Neural progenitor cell (in vitro differentiated cells): ENCODE measurements around the gene LSMEM2. TPM values are rescaled to one million over a fixed set of nuclear protein-coding genes. Genes with fewer than 3 reads are reported as not detected.

ENCODE experiments used
- DNase-seq: peaks from one replicate; pipeline ENCODE4 v3.0.0-alpha.2; 2016; ENCODE audit warnings: low spot score
- H2AFZ ChIP-seq: fragments of 200-600 bp; sonication (generic); replicated peaks from 2 replicates; pipeline ENCODE4 v1.6.1; 2016; ENCODE audit warnings: antibody characterized with exemption
- H3F3A ChIP-seq: fragments of 200-600 bp; sonication (generic); 2 replicates; pipeline ENCODE4 v1.6.1; 2016; ENCODE audit warnings: antibody characterized with exemption, low read depth
- H3K27ac ChIP-seq: fragments of 200-600 bp; sonication (generic); 2 replicates; pipeline ENCODE4 v1.5.1; 2016; ENCODE audit warnings: mild to moderate bottlenecking
- H3K27me3 ChIP-seq: fragments of 200-600 bp; sonication (generic); 2 replicates; pipeline ENCODE4 v1.6.1; 2016; ENCODE audit warnings: mild to moderate bottlenecking, moderate library complexity
- H3K36me3 ChIP-seq: fragments of 200-600 bp; sonication (generic); 2 replicates; pipeline ENCODE4 v1.5.1; 2016
- H3K4me1 ChIP-seq: fragments of 200-600 bp; sonication (generic); 2 replicates; pipeline ENCODE4 v1.6.1; 2016; ENCODE audit warnings: mixed run types
- H3K4me2 ChIP-seq: fragments of 200-600 bp; sonication (generic); 2 replicates; pipeline ENCODE4 v1.6.1; 2016
- H3K4me3 ChIP-seq: fragments of 200-600 bp; sonication (generic); 2 replicates; pipeline ENCODE4 v1.5.1; 2016
- H3K79me2 ChIP-seq: fragments of 200-600 bp; sonication (generic); 2 replicates; pipeline ENCODE4 v1.6.1; 2016; ENCODE audit warnings: low read depth
- H3K9ac ChIP-seq: fragments of 200-600 bp; sonication (generic); 2 replicates; pipeline ENCODE4 v1.6.1; 2016
- H3K9me3 ChIP-seq: fragments of 200-600 bp; sonication (generic); 2 replicates; pipeline ENCODE4 v1.5.1; 2016; ENCODE audit warnings: low read depth
- H4K20me1 ChIP-seq: fragments of 200-600 bp; sonication (generic); 2 replicates; pipeline ENCODE4 v1.6.1; 2016; ENCODE audit warnings: low read depth
- H3K27ac Mint-ChIP-seq: 3 replicates; pipeline ENCODE4 v1.8.0; 2021; ENCODE audit warnings: mixed read lengths
- H3K27me3 Mint-ChIP-seq: 2 replicates; pipeline ENCODE4 v1.8.0; 2022; ENCODE audit warnings: low read depth, mild to moderate bottlenecking, inconsistent platforms, moderate library complexity, mixed read lengths; ENCODE audit not compliant: insufficient read depth
- H3K36me3 Mint-ChIP-seq: 3 replicates; pipeline ENCODE4 v1.8.0; 2021; ENCODE audit warnings: mixed read lengths
- H3K4me1 Mint-ChIP-seq: 3 replicates; pipeline ENCODE4 v1.8.0; 2021; ENCODE audit warnings: mixed read lengths
- H3K4me3 Mint-ChIP-seq: 3 replicates; pipeline ENCODE4 v1.8.0; 2021; ENCODE audit warnings: mild to moderate bottlenecking, moderate library complexity, mixed read lengths
- H3K9me3 Mint-ChIP-seq: 3 replicates; pipeline ENCODE4 v1.8.0; 2020; ENCODE audit warnings: mixed read lengths
- CTCF ChIP-seq: fragments of 200-600 bp; sonication (generic); IDR thresholded peaks from 2 replicates; pipeline ENCODE4 v1.5.1; 2017; ENCODE audit warnings: antibody characterized with exemption, mild to moderate bottlenecking
- EZH2 ChIP-seq: fragments of 200-600 bp; sonication (generic); IDR thresholded peaks from 2 replicates; pipeline ENCODE4 v1.6.1; 2017; ENCODE audit warnings: antibody characterized with exemption, mild to moderate bottlenecking, moderate library complexity
- EZH2phosphoT487 ChIP-seq: fragments of 200-600 bp; sonication (generic); IDR thresholded peaks from 2 replicates; pipeline ENCODE4 v1.6.1; 2017; ENCODE audit warnings: antibody characterized with exemption
- total RNA-seq: library from RNA; depleted of rRNA; stranded (reverse); fragments of >200 nt; gene quantifications from 2 replicates; pipeline ENCODE4 v1.2.3, GENCODE V29; 2015; ENCODE audit warnings: low replicate concordance

LSMEM2 gene
- total RNA-seq, 1 donor from 2014 or later: not detected

DNA sequence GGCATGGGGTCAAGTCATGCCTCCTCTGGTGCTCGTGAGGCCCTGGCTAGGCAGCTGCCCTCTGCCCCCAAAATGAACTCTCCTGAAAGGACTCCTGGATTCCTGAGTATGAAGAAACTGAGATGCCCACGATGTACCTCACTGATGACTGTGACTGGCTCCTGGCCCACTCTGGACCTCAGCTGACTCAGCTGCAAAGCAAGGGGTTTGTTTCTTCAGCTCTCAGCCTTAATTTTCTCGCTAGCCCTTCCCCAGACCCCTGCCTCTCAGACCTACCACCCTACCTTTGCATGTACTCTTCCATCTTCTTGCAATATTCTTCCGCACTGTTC is 48.1 kb upstream of the LSMEM2 start:
- Histone ChIP-seq H3K79me2 (no peaks in the 10 kb centered on the region), H3K9ac (no peak overlapping the region), H3K27me3 (peaks cover 12% of the 10 kb centered on the region), H3K4me3 (no peak overlapping the region), H3K36me3 (no peaks in the 10 kb centered on the region), H3K4me1 (peaks cover 38% of the 10 kb centered on the region), H3K27ac (no peak overlapping the region), H2AFZ (no peak overlapping the region), H3K4me2 (peak overlapping the region; percentile 45), H3K9me3 (no peaks in the 10 kb centered on the region), H3F3A (peaks cover 26% of the 10 kb centered on the region), H4K20me1 (no peaks in the 10 kb centered on the region)
- no peaks in the 10 kb centered on the region for H3K9me3 Mint-ChIP-seq
- peaks cover 70% of the 10 kb centered on the region for H3K4me1 Mint-ChIP-seq
- no peak for DNase-seq
- TF ChIP-seq EZH2phosphoT487 (no peak), EZH2 (no peak), CTCF (no peak)
- peak overlapping the region; percentile 20 for H3K27ac Mint-ChIP-seq
- peaks cover 5% of the 10 kb centered on the region for H3K36me3 Mint-ChIP-seq
- peaks cover 13% of the 10 kb centered on the region for H3K27me3 Mint-ChIP-seq
- no peak overlapping the region for H3K4me3 Mint-ChIP-seq

GRCh38 chr3:50231581-50231980 is 47.3 kb upstream of the LSMEM2 start:
- H3K27me3 Mint-ChIP-seq: peaks cover 14% of the 10 kb centered on the region
- TF ChIP-seq EZH2: no peak
- no peak for TF ChIP-seq CTCF
- H3K79me2 ChIP-seq: peaks cover 6% of the 10 kb centered on the region
- H3K4me2 ChIP-seq: peak overlapping the region; percentile 45
- no peaks in the 10 kb centered on the region for H3K9me3 ChIP-seq
- peaks cover 4% of the 10 kb centered on the region for H4K20me1 ChIP-seq
- H3K9ac ChIP-seq: no peak overlapping the region
- H3K4me3 Mint-ChIP-seq: no peak overlapping the region
- H3K27ac ChIP-seq: no peak overlapping the region
- peak overlapping the region; percentile 76 for H3K27ac Mint-ChIP-seq
- peaks cover 7% of the 10 kb centered on the region for H3K27me3 ChIP-seq
- H3K9me3 Mint-ChIP-seq: no peaks in the 10 kb centered on the region
- H3K36me3 Mint-ChIP-seq: peaks cover 5% of the 10 kb centered on the region
- peaks cover 26% of the 10 kb centered on the region for H3F3A ChIP-seq
- no peak overlapping the region for H2AFZ ChIP-seq
- H3K4me1 Mint-ChIP-seq: peaks cover 65% of the 10 kb centered on the region
- DNase-seq: peak; percentile 61
- no peak overlapping the region for H3K4me3 ChIP-seq
- H3K4me1 ChIP-seq: peaks cover 38% of the 10 kb centered on the region
- no peaks in the 10 kb centered on the region for H3K36me3 ChIP-seq

GRCh38 chr3:50232303-50232702 is 46.6 kb upstream of the LSMEM2 start:
- peaks cover 14% of the 10 kb centered on the region for H3K79me2 ChIP-seq
- H3F3A ChIP-seq: peaks cover 26% of the 10 kb centered on the region
- H3K9me3 Mint-ChIP-seq: no peaks in the 10 kb centered on the region
- H3K36me3 ChIP-seq: no peaks in the 10 kb centered on the region
- H2AFZ ChIP-seq: no peak overlapping the region
- H3K36me3 Mint-ChIP-seq: peaks cover 5% of the 10 kb centered on the region
- no peaks in the 10 kb centered on the region for H3K27me3 ChIP-seq
- no peak overlapping the region for H3K27ac ChIP-seq
- no peak overlapping the region for H3K4me2 ChIP-seq
- H3K9me3 ChIP-seq: no peaks in the 10 kb centered on the region
- H3K4me1 ChIP-seq: peaks cover 38% of the 10 kb centered on the region
- no peak overlapping the region for H3K9ac ChIP-seq
- no peak overlapping the region for H3K4me3 ChIP-seq
- no peak for TF ChIP-seq EZH2
- no peak for TF ChIP-seq EZH2phosphoT487
- TF ChIP-seq CTCF: no peak
- peaks cover 62% of the 10 kb centered on the region for H3K4me1 Mint-ChIP-seq
- H4K20me1 ChIP-seq: peaks cover 11% of the 10 kb centered on the region
- no peak for DNase-seq
- peak overlapping the region; percentile 81 for H3K4me3 Mint-ChIP-seq
- H3K27me3 Mint-ChIP-seq: peaks cover 13% of the 10 kb centered on the region
- peak overlapping the region; percentile 99 for H3K27ac Mint-ChIP-seq
